Hippocampal formation (tissue), 2 donors: ENCODE measurements around the gene ALK.

Experiments
- DNase-seq, 2 donors: peaks; one replicate each; lab custom pipeline; 2025; lab: John Stamatoyannopoulos, UW

Gene ALK

GRCh38 chr2:29718076-29718686, 203.2 kb downstream of the ALK start:
- no peak for DNase-seq

- no peak for DNase-seq
Observed at GRCh38 chr2:29715655-29716054, 205.7 kb downstream of the ALK start.

GRCh38 chr2:29714333-29714732, 207.1 kb downstream of the ALK start:
- no peak for DNase-seq

DNA sequence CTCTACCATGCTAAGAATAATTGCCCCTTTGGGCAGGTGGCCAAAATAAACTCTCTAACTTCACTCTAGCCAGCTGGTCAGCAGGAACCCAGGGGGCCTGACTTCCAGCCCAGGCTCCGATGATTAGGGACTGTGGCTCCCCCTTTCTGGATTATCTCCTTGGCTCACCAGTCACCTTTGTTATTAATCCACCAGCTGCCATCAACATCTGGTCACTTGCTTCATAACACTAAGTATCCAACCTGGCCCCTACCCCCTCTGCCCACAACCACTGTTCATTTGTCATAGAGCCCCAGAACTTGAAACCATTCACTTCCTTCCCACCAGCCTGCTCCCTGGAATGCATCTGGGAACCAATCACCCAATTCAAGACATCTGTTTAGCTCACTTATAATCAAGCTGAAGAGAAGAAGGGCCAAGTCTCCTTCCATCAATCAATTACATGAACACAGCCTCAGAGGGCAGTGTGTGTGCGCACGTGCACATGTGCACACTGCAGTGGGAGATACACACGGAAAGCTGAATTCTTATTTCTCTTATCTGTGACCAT, 215.1 kb downstream of the ALK start:
- no peak for DNase-seq

DNA sequence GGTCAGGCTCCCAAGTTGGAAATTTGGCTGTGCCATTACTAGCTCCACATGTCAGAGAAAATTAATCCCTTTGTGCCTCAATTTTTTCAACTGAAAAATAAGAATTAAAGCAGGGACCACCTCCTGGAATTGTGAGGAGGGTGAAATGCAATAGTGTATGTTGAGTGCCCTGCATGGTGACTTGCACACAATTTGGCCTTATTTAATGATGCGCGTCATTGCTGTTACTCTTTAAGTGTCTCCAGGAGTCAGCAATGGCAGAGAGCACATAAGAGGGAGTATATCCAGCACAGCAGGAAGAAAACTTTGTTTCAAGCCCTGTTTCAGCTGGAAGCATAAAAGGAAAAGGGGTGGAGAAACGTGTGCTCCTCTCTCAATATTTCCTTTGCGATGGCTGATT, 215.8 kb downstream of the ALK start:
- DNase-seq = no peak

GRCh38 chr2:29703336-29703735, 218.1 kb downstream of the ALK start:
- no peak for DNase-seq

DNA sequence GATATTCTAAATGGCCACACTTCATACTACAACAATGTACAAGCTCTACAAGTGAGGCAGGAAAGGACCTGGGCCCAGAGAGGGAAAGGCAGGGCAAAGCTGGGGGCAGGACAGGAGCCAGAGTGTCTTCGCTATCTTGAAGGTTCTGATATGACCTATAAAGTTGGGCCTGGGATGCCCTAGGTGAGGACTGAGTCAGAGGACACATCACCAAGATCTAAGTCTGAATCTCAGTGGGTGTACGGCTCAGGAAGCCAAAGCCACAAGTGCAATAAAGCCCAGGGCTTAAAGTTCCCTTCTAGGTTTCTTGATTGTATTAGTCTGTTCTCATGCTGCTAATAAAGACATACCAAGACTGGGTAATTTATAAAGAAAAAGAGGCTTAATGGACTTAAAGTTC, 219.1 kb downstream of the ALK start:
- no peak for DNase-seq

- no peak for DNase-seq
Observed at GRCh38 chr2:29700560-29700959, 220.8 kb downstream of the ALK start.

DNA sequence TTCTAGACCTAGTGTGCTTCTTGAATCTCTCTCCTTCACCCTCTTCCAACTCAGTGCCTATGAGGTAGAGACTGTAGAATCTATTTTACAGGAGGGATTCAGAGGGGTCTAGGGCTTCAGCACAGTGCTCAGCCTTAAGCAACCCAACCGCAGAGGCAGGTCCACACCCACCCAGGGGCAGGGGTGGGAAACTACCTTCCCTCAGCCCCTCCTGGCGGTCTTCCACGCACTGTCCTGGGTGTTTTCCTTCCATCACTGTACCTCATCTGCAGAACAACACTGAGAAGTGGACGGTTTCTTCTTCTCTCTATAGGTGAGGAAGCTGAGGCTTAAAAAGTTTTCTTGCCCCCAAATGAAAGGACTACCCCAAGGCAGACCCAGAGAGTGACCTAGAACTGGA, 222.3 kb downstream of the ALK start:
- no peak for DNase-seq

DNA sequence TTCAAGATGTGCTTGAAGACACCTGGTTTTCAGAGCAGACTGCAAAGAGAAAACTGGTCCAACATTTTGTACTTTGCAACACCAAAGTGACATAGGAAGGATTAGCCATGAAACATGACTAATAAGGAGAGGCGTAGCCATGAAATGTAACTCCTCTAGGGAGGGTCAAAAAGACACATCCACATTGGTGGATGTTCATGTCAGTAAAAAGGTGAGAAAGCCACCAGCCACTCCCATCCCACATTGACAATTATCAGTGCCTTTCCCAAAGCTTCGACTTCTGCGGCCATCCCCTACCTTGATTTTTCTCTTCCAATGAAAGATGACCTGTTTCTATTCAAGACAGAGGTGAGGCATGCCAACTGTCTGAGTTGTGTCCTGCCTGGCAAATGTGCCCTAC, 223.2 kb downstream of the ALK start:
- no peak for DNase-seq

DNA sequence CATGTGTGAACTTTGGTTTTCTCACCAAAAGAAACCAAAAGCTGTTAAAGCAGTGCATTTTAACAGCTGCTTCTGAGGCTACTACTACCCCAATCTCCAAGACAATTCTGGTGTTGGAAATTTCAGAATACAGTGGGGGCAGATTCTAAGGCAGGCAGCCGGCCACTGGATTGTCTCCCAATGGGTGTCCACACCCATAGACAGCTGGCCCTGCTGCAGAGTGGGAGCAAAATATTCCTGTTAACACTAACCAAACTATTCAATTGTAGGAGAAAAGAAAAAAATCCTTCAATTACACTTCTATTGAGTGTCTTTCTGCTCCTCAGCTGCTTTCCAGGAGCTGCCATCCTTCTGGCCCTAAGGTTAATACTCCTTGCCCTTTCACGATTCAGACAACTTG, 223.7 kb downstream of the ALK start:
- DNase-seq = no peak

- no peak for DNase-seq
Observed at GRCh38 chr2:29697181-29697580, 224.2 kb downstream of the ALK start.

DNA sequence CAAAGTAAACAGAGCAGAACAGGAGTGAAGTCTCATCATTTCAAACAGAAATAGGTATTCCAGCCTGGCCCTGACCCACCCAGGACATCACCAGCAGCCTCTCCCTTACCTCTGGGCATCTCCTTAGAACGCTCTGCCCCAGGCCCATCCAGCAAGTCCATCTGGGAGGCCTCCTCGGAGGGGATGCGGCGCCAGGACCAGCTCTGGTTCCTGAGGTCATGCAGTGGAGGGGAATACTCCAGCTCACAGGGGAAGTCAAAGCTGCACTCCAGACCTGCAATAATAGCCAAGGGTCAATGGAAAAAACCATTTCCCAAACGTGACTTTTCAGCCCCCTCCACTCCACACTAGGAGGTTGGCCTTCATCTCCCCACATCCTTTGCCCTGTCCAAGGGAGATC, 226.6 kb downstream of the ALK start:
- DNase-seq = no peak

- no peak for DNase-seq
Observed at GRCh38 chr2:29691391-29691950, 229.9 kb downstream of the ALK start.

- DNase-seq = no peak
Observed at GRCh38 chr2:29689666-29690065, 231.7 kb downstream of the ALK start.

DNA sequence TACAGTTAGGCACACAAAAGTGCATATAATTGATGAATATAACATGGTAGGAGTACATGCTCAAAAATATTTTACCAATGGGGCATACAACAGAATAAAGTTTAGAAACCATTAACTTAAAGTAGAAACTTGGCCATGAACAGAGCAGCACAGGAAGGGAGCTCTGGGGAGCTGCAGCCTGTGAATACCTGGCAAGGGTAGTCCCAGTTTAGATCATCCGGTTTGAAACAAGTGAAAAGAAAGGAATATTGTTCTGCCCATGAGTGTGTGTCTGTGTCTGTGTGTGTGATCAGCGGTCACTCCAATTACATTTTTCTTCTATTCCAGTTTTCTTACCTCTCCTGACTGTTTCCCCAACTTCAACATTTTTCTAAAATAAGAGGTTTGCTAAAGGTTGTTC, 233.0 kb downstream of the ALK start:
- no peak for DNase-seq

DNA sequence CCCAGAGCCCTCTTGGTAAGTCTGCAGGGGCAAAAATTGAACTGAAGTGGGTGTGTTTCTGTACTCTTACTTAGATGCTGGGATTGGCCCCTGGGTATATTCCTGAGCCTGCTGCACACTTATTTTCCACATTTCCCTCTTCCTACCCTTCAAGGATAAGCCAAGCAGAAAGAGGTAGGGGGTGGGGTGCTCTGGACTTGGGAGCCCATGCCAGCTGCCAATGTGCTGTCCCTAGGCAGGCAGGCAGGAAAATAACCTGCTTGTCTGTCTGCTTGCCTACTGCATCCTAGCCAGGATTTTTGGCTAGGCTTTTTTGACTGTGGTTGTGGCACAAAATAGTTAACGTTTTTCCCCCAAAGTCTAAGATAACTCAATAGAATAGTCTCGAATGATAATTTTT, 234.3 kb downstream of the ALK start:
- DNase-seq = no peak

GRCh38 chr2:29676886-29677453, 244.4 kb downstream of the ALK start:
- DNase-seq = no peak

DNA sequence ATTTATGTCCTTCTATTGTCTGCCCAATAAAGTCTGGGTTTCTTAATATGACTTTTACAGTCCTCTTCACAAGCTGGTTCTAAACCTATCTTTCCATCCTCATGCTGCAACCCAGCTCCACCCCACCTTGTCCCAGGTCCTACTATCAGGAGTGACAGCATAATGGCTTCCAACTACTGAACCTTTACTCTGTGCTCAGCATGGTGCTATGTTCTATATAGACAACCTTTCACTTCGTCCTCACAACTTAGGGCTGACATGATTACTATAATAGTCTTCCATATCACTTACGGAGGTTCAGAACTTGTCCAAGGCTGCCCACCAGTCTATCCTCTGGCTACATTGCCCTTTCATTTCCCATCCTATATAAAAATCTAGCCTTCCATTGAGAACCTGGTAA, 256.8 kb downstream of the ALK start:
- DNase-seq = no peak

DNA sequence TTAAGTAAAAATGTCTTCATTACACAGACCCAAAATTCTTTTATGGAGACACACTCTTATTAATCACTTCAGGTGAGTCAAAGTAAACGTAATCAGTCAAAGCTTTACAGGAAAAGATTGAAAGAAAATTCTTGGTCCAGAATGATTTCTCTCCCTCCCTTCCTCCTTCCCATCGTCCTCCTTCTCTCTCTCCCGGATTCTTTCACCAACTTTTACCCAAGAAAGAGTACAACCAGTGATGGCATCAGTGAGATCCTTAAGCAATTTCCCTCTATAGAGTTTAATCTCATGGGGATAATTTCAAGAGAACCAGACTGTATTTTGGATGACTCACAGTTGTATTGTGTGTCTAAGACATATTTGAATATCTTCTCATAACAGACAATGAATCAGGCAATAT, 258.1 kb downstream of the ALK start:
- DNase-seq = no peak

- no peak for DNase-seq
Observed at GRCh38 chr2:29662861-29663260, 258.5 kb downstream of the ALK start.

GRCh38 chr2:29660201-29660600, 261.2 kb downstream of the ALK start:
- DNase-seq = no peak

- no peak for DNase-seq
Observed at GRCh38 chr2:29659178-29659577, 262.2 kb downstream of the ALK start.

DNA sequence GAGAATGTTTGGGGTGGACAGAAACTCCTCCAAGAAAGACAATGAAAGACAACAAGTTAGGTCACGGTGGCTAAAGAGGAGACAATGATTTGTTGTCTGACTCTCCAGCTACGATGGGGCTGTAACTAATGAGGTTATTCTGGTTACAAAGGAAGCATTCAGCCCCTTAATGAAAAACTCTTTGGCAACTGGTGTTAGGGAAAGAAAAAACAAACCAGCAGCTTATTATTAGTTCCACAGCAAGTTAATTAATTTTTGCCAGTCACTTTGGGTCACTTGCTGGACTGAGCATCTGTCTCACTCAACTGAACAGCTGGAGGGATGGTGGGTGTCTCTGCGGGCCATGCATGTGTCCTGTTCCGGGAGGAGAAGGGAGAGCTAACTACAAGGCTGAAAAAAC, 263.7 kb downstream of the ALK start:
- DNase-seq = peak in 1 of 2 donors; percentile 78
